ENCODE results near the gene CA10. TPM values are rescaled to one million over a fixed set of nuclear protein-coding genes. Genes with fewer than 3 reads are reported as not detected.

Gene CA10
- total and polyA plus RNA-seq, 4 experiments from 2014 or later: 0.57 TPM; not detected in 3

- DNase-seq: no peak
- Mint-ChIP-seq H3K9me3 (no peaks in the 10 kb centered on the region), H3K4me1 (no peaks in the 10 kb centered on the region), H3K4me3 (no peak overlapping the region), H3K36me3 (no peaks in the 10 kb centered on the region), H3K27ac (no peak overlapping the region), H3K27me3 (peaks cover 0 to 6% of the 10 kb centered on the region in 2 donors)
- no peaks in the 10 kb centered on the region for H3K9me3 ChIP-seq (ENCODE audit: control insufficient read depth in 1 of 2, low read length in 2 of 2)
- ChIA-PET CTCF (ENCODE audit: partially characterized antibody) (no interaction called here), POLR2A (ENCODE audit: partially characterized antibody) (no interaction called here)
- no peaks in the 10 kb centered on the region for H3K4me1 ChIP-seq (ENCODE audit: insufficient read depth, low read length)
- no peak overlapping the region for H3K27ac ChIP-seq (ENCODE audit: low read depth, low read length)
- no peaks in the 10 kb centered on the region for H3K36me3 ChIP-seq (ENCODE audit: insufficient read depth, low read length)
- H3K4me3 ChIP-seq (ENCODE audit: low read length in 2 of 2): no peak overlapping the region
- intact Hi-C loops (cut with micrococcal nuclease): no loop called here
- H3K27me3 ChIP-seq (ENCODE audit: insufficient read depth, low read length): no peaks in the 10 kb centered on the region
Observed at GRCh38 chr17:51855806-51856205, 302.7 kb downstream of the CA10 start.

DNA sequence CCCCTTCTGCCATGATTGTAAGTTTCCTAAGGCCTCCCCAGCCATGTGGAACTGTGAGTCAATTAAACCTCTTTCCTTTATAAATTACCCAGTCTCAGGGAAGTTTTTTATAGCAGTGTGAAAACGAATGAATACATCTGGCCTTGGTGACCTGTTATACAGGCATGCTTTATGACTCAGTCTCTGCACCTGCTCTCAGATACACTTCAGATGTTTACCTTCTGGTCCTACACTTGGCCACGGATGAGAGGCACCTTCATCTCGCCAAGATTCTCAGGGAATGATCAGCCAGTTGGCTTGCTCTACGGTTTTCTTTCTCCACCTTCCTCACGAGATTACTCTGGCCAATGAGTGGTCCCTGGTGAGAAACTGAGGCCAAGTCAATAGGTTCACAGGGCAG is 304.7 kb downstream of the CA10 start:
- no peak overlapping the region for H3K4me3 ChIP-seq (ENCODE audit: low read length in 2 of 2)
- Mint-ChIP-seq H3K36me3 (no peaks in the 10 kb centered on the region), H3K9me3 (no peaks in the 10 kb centered on the region), H3K4me1 (no peaks in the 10 kb centered on the region), H3K4me3 (no peak overlapping the region), H3K27ac (no peak overlapping the region), H3K27me3 (peaks cover 0 to 6% of the 10 kb centered on the region in 2 donors)
- H3K27me3 ChIP-seq (ENCODE audit: insufficient read depth, low read length): no peaks in the 10 kb centered on the region
- intact Hi-C loops (cut with micrococcal nuclease): no loop called here
- ChIA-PET POLR2A (ENCODE audit: partially characterized antibody) (no interaction called here), CTCF (ENCODE audit: partially characterized antibody) (no interaction called here)
- H3K4me1 ChIP-seq (ENCODE audit: insufficient read depth, low read length): no peaks in the 10 kb centered on the region
- no peak for DNase-seq
- H3K36me3 ChIP-seq (ENCODE audit: insufficient read depth, low read length): no peaks in the 10 kb centered on the region
- H3K9me3 ChIP-seq (ENCODE audit: control insufficient read depth in 1 of 2, low read length in 2 of 2): no peaks in the 10 kb centered on the region
- H3K27ac ChIP-seq (ENCODE audit: low read depth, low read length): no peak overlapping the region

GRCh38 chr17:51852603-51853002 is 305.9 kb downstream of the CA10 start:
- CTCF ChIA-PET (ENCODE audit: partially characterized antibody): no interaction called here
- peaks cover 6 to 11% of the 10 kb centered on the region in 2 donors for H3K27me3 Mint-ChIP-seq
- H3K9me3 ChIP-seq (ENCODE audit: control insufficient read depth in 1 of 2, low read length in 2 of 2): no peaks in the 10 kb centered on the region
- no peak overlapping the region for H3K4me3 Mint-ChIP-seq
- no peaks in the 10 kb centered on the region for H3K9me3 Mint-ChIP-seq
- intact Hi-C loops (cut with micrococcal nuclease): no loop called here
- H3K27ac ChIP-seq (ENCODE audit: low read depth, low read length): no peak overlapping the region
- H3K4me1 Mint-ChIP-seq: no peaks in the 10 kb centered on the region
- no peaks in the 10 kb centered on the region for H3K36me3 Mint-ChIP-seq
- no peak overlapping the region for H3K4me3 ChIP-seq (ENCODE audit: low read length in 2 of 2)
- POLR2A ChIA-PET (ENCODE audit: partially characterized antibody): no interaction called here
- H3K27me3 ChIP-seq (ENCODE audit: insufficient read depth, low read length): no peaks in the 10 kb centered on the region
- H3K4me1 ChIP-seq (ENCODE audit: insufficient read depth, low read length): no peaks in the 10 kb centered on the region
- no peak for DNase-seq
- H3K27ac Mint-ChIP-seq: no peak overlapping the region
- no peaks in the 10 kb centered on the region for H3K36me3 ChIP-seq (ENCODE audit: insufficient read depth, low read length)

DNA sequence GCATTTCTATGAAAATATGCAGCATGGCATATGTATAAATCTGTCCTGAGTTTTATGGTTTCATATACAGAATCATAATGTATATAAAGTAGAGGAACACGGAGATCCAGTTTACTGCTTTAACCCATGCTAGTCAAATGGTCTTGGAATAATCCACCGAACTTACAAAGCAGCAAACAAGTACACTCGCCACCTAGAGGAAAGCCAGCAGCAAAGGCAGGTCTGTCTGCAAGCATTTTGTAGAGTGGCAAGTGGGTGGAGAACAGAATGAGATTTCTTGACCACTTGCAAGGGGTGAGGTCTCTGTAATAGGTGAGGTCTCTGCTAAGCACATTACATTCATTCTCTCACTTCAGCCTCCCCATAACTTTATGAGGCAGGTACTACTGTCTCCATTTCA is 308.3 kb downstream of the CA10 start:
- Histone ChIP-seq H3K27ac (ENCODE audit: low read depth, low read length) (no peak overlapping the region), H3K4me3 (ENCODE audit: low read length in 2 of 2) (no peak overlapping the region), H3K36me3 (ENCODE audit: insufficient read depth, low read length) (no peaks in the 10 kb centered on the region), H3K9me3 (ENCODE audit: control insufficient read depth in 1 of 2, low read length in 2 of 2) (no peaks in the 10 kb centered on the region), H3K27me3 (ENCODE audit: insufficient read depth, low read length) (no peaks in the 10 kb centered on the region), H3K4me1 (ENCODE audit: insufficient read depth, low read length) (no peaks in the 10 kb centered on the region)
- DNase-seq: no peak
- Mint-ChIP-seq H3K4me1 (no peaks in the 10 kb centered on the region), H3K36me3 (no peaks in the 10 kb centered on the region), H3K9me3 (no peaks in the 10 kb centered on the region), H3K4me3 (no peak overlapping the region), H3K27me3 (peaks cover 5 to 6% of the 10 kb centered on the region in 2 donors), H3K27ac (no peak overlapping the region)
- ChIA-PET POLR2A (ENCODE audit: partially characterized antibody) (no interaction called here), CTCF (ENCODE audit: partially characterized antibody) (no interaction called here)
- intact Hi-C loops (cut with micrococcal nuclease): no loop called here

DNA sequence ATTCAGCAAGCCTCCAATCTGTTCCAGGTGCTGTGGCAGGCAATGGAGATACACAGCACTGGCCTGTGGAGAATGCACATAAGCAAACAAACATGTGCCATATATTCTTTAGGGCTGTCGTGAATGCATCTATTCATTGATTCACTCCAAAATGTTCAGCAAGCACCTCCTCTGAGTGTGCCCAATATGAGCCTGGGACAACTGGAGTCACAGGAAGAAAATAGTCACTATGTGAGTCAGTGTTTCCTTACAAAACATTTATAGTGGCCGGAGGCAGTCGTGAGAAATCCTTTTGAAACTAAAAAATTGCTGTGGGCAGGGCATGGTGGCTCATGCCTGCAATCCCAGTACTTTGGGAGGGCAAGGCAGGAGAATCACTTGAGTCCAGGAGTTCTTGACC is 310.1 kb downstream of the CA10 start:
- Histone ChIP-seq H3K4me1 (ENCODE audit: insufficient read depth, low read length) (no peaks in the 10 kb centered on the region), H3K9me3 (ENCODE audit: control insufficient read depth in 1 of 2, low read length in 2 of 2) (no peaks in the 10 kb centered on the region), H3K27ac (ENCODE audit: low read depth, low read length) (no peak overlapping the region), H3K4me3 (ENCODE audit: low read length in 2 of 2) (no peak overlapping the region), H3K27me3 (ENCODE audit: insufficient read depth, low read length) (no peaks in the 10 kb centered on the region), H3K36me3 (ENCODE audit: insufficient read depth, low read length) (no peaks in the 10 kb centered on the region)
- no peaks in the 10 kb centered on the region for H3K36me3 Mint-ChIP-seq
- H3K9me3 Mint-ChIP-seq: no peaks in the 10 kb centered on the region
- H3K4me3 Mint-ChIP-seq: no peak overlapping the region
- POLR2A ChIA-PET (ENCODE audit: partially characterized antibody): no interaction called here
- no peak overlapping the region for H3K27ac Mint-ChIP-seq
- intact Hi-C loops (cut with micrococcal nuclease): no loop called here
- CTCF ChIA-PET (ENCODE audit: partially characterized antibody): no interaction called here
- H3K27me3 Mint-ChIP-seq: peaks cover 5 to 6% of the 10 kb centered on the region in 2 donors
- H3K4me1 Mint-ChIP-seq: no peaks in the 10 kb centered on the region
- DNase-seq: no peak

GRCh38 chr17:51846566-51846965 is 311.9 kb downstream of the CA10 start:
- H3K36me3 ChIP-seq (ENCODE audit: insufficient read depth, low read length): no peaks in the 10 kb centered on the region
- Mint-ChIP-seq H3K4me3 (no peak overlapping the region), H3K36me3 (no peaks in the 10 kb centered on the region), H3K4me1 (no peaks in the 10 kb centered on the region), H3K27me3 (peaks cover 5 to 6% of the 10 kb centered on the region in 2 donors), H3K9me3 (no peaks in the 10 kb centered on the region), H3K27ac (no peak overlapping the region)
- H3K9me3 ChIP-seq (ENCODE audit: control insufficient read depth in 1 of 2, low read length in 2 of 2): no peaks in the 10 kb centered on the region
- H3K27me3 ChIP-seq (ENCODE audit: insufficient read depth, low read length): no peaks in the 10 kb centered on the region
- H3K4me3 ChIP-seq (ENCODE audit: low read length in 2 of 2): no peak overlapping the region
- no peaks in the 10 kb centered on the region for H3K4me1 ChIP-seq (ENCODE audit: insufficient read depth, low read length)
- no peak overlapping the region for H3K27ac ChIP-seq (ENCODE audit: low read depth, low read length)
- POLR2A ChIA-PET (ENCODE audit: partially characterized antibody): no interaction called here
- intact Hi-C loops (cut with micrococcal nuclease): no loop called here
- CTCF ChIA-PET (ENCODE audit: partially characterized antibody): interaction anchor here (0.6 kb wide), 1 partner anchor 96 kb away, joined by 3 read pairs; no protein-coding TSS in a partner anchor
- DNase-seq: no peak

GRCh38 chr17:51845776-51846175 is 312.7 kb downstream of the CA10 start:
- H3K4me3 Mint-ChIP-seq: no peak overlapping the region
- no peaks in the 10 kb centered on the region for H3K27me3 ChIP-seq (ENCODE audit: insufficient read depth, low read length)
- intact Hi-C loops (cut with micrococcal nuclease): no loop called here

DNA sequence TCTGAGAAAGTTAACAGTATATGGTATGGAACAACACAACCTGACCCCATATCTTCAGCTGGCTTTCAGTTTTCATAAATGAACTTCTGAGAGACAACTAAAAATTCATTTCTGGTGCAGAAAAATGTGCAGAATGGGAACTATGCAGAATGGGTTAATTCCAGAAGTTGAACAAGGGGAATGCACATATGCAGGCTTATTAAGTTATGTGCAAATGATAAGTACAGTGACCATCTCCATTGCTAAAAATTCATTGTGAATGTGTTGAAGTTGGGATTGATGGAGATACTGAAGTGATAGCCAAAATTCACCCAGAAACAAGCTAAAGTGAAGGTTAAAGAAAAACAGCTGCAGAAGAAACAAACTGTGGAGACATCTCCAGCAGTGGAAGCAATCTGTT is 315.8 kb downstream of the CA10 start:
- ChIA-PET CTCF (ENCODE audit: partially characterized antibody) (no interaction called here), POLR2A (ENCODE audit: partially characterized antibody) (no interaction called here)
- Mint-ChIP-seq H3K4me3 (no peak overlapping the region), H3K27ac (no peak overlapping the region), H3K36me3 (no peaks in the 10 kb centered on the region), H3K4me1 (no peaks in the 10 kb centered on the region), H3K27me3 (no peaks in the 10 kb centered on the region), H3K9me3 (no peaks in the 10 kb centered on the region)
- DNase-seq: no peak
- intact Hi-C loops (cut with micrococcal nuclease): no loop called here
- Histone ChIP-seq H3K4me3 (ENCODE audit: low read length in 2 of 2) (no peak overlapping the region), H3K9me3 (ENCODE audit: control insufficient read depth in 1 of 2, low read length in 2 of 2) (no peaks in the 10 kb centered on the region), H3K36me3 (ENCODE audit: insufficient read depth, low read length) (no peaks in the 10 kb centered on the region), H3K27ac (ENCODE audit: low read depth, low read length) (no peak overlapping the region), H3K27me3 (ENCODE audit: insufficient read depth, low read length) (no peaks in the 10 kb centered on the region), H3K4me1 (ENCODE audit: insufficient read depth, low read length) (no peaks in the 10 kb centered on the region)

More at GRCh38 chr17:51845776-51846175, 312.7 kb downstream of the CA10 start:
- no peaks in the 10 kb centered on the region for H3K36me3 ChIP-seq (ENCODE audit: insufficient read depth, low read length)
- Mint-ChIP-seq H3K27ac (no peak overlapping the region), H3K27me3 (peaks cover 5 to 6% of the 10 kb centered on the region in 2 donors), H3K36me3 (no peaks in the 10 kb centered on the region), H3K4me1 (no peaks in the 10 kb centered on the region), H3K9me3 (no peaks in the 10 kb centered on the region)
- no peak for DNase-seq
- no peaks in the 10 kb centered on the region for H3K9me3 ChIP-seq (ENCODE audit: control insufficient read depth in 1 of 2, low read length in 2 of 2)
- ChIA-PET POLR2A (ENCODE audit: partially characterized antibody) (no interaction called here), CTCF (ENCODE audit: partially characterized antibody) (no interaction called here)
- no peak overlapping the region for H3K27ac ChIP-seq (ENCODE audit: low read depth, low read length)
- no peaks in the 10 kb centered on the region for H3K4me1 ChIP-seq (ENCODE audit: insufficient read depth, low read length)
- H3K4me3 ChIP-seq (ENCODE audit: low read length in 2 of 2): no peak overlapping the region
